OCI-LY1 (cell line): ENCODE measurements around the gene ANO4.

Experiments used
- H2AFZ ChIP-seq: fragments of 200-600 bp; sonication (generic), shearing (Covaris generic); 2 replicates; pipeline ENCODE4 v1.6.0; 2014; ENCODE audit warnings: antibody characterized with exemption, mild to moderate bottlenecking, low read length
- H3F3A ChIP-seq: fragments of 200-600 bp; sonication (generic), shearing (Covaris generic); 2 replicates; pipeline ENCODE4 v1.6.0; 2014; ENCODE audit warnings: mild to moderate bottlenecking, antibody characterized with exemption, low read length, moderate library complexity; ENCODE audit not compliant: insufficient read depth
- H3K27ac ChIP-seq: fragments of 200-600 bp; sonication (generic); 2 replicates; pipeline ENCODE4 v1.5.1; 2014; ENCODE audit warnings: low read length, mixed run types, mild to moderate bottlenecking, low read depth; ENCODE audit not compliant: poor library complexity, severe bottlenecking
- H3K27me3 ChIP-seq: fragments of 200-600 bp; sonication (generic); 2 replicates; pipeline ENCODE4 v1.6.0; 2014; ENCODE audit warnings: antibody characterized with exemption, mild to moderate bottlenecking, low read length, moderate library complexity; ENCODE audit not compliant: insufficient read depth
- H3K36me3 ChIP-seq: fragments of 200-600 bp; sonication (generic); 2 replicates; pipeline ENCODE4 v1.6.1; 2014; ENCODE audit warnings: mild to moderate bottlenecking, antibody characterized with exemption, low read length, moderate library complexity, mixed read lengths; ENCODE audit not compliant: insufficient read depth
- H3K4me1 ChIP-seq: fragments of 200-600 bp; sonication (generic); 2 replicates; pipeline ENCODE4 v1.5.1; 2014; ENCODE audit warnings: mild to moderate bottlenecking, low read length, moderate library complexity; ENCODE audit not compliant: insufficient read depth, severe bottlenecking
- H3K4me2 ChIP-seq: fragments of 200-600 bp; sonication (generic), shearing (Covaris generic); 2 replicates; pipeline ENCODE4 v1.6.1; 2014; ENCODE audit warnings: low read length
- H3K4me3 ChIP-seq: fragments of 200-600 bp; sonication (generic); 2 replicates; pipeline ENCODE4 v1.5.1; 2014; ENCODE audit warnings: low read length, low read depth, mild to moderate bottlenecking, mixed read lengths; ENCODE audit not compliant: poor library complexity, severe bottlenecking
- H3K79me2 ChIP-seq: fragments of 200-600 bp; shearing (Covaris generic); 2 replicates; pipeline ENCODE4 v1.6.1; 2016; ENCODE audit warnings: mixed run types, low read length, mixed read lengths; ENCODE audit not compliant: insufficient read depth
- H3K9ac ChIP-seq: fragments of 200-600 bp; sonication (generic), shearing (Covaris generic); 2 replicates; pipeline ENCODE4 v1.6.1; 2014; ENCODE audit warnings: mild to moderate bottlenecking, low read length, mixed read lengths
- H3K9me2 ChIP-seq: fragments of 200-600 bp; sonication (generic), shearing (Covaris generic); 2 replicates; pipeline ENCODE4 v1.6.1; 2014; ENCODE audit warnings: low read depth, mild to moderate bottlenecking, low read length, mixed read lengths
- H3K9me3 ChIP-seq: fragments of 200-600 bp; shearing (Covaris generic); 2 replicates; pipeline ENCODE4 v1.6.1; 2014; ENCODE audit warnings: low read length, mixed read lengths
- H4K20me1 ChIP-seq: fragments of 200-600 bp; sonication (generic), shearing (Covaris generic); 2 replicates; pipeline ENCODE4 v1.6.0; 2016; ENCODE audit warnings: mild to moderate bottlenecking, low read length; ENCODE audit not compliant: insufficient read depth
- EZH2 ChIP-seq: fragments of 200-600 bp; sonication (generic), shearing (Covaris generic); IDR thresholded peaks from 2 replicates; pipeline ENCODE4 v1.8.0; 2017; ENCODE audit warnings: borderline replicate concordance, mixed run types, mild to moderate bottlenecking, antibody characterized with exemption, low read length, moderate library complexity, mixed read lengths
- TF ChIP-seq, protein P1 (sequence below): fragments of 200-600 bp; sonication (generic), shearing (Covaris generic); IDR thresholded peaks from 2 replicates; pipeline ENCODE4 v1.5.1; 2017; ENCODE audit warnings: mild to moderate bottlenecking, antibody characterized with exemption, low read length, moderate library complexity, mixed read lengths

ANO4 gene

DNA sequence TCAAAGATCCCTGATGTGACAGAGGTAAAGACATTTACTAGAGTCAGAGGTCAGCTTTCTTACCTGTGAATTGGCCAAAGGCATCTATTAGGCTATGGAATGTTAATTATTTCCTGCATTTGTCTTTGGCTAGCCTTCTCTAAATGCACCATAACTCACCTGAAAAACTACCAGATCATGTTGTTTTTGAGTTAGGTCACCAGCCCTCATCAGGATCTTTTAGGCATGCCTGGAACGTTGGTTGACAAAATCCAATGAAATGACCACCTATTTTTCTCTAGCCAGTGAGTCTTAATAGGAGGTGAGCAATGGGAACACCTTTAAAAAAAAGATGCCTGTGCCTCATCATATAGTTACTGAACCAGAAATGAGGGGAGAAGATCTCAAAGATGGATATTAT is 46.2 kb downstream of the ANO4 start:
- Histone ChIP-seq H3K4me3 (no peak overlapping the region), H3K79me2 (no peaks in the 10 kb centered on the region), H3K9me2 (no peaks in the 10 kb centered on the region), H3K36me3 (no peaks in the 10 kb centered on the region), H3K27ac (no peak overlapping the region), H3K9me3 (no peaks in the 10 kb centered on the region), H4K20me1 (no peaks in the 10 kb centered on the region), H2AFZ (no peak overlapping the region), H3K9ac (no peak overlapping the region), H3K4me1 (no peaks in the 10 kb centered on the region), H3K27me3 (no peaks in the 10 kb centered on the region), H3F3A (no peaks in the 10 kb centered on the region), H3K4me2 (no peak overlapping the region)
- TF ChIP-seq, protein P1, sequence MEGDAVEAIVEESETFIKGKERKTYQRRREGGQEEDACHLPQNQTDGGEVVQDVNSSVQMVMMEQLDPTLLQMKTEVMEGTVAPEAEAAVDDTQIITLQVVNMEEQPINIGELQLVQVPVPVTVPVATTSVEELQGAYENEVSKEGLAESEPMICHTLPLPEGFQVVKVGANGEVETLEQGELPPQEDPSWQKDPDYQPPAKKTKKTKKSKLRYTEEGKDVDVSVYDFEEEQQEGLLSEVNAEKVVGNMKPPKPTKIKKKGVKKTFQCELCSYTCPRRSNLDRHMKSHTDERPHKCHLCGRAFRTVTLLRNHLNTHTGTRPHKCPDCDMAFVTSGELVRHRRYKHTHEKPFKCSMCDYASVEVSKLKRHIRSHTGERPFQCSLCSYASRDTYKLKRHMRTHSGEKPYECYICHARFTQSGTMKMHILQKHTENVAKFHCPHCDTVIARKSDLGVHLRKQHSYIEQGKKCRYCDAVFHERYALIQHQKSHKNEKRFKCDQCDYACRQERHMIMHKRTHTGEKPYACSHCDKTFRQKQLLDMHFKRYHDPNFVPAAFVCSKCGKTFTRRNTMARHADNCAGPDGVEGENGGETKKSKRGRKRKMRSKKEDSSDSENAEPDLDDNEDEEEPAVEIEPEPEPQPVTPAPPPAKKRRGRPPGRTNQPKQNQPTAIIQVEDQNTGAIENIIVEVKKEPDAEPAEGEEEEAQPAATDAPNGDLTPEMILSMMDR = no peak
- TF ChIP-seq EZH2 = no peak

DNA sequence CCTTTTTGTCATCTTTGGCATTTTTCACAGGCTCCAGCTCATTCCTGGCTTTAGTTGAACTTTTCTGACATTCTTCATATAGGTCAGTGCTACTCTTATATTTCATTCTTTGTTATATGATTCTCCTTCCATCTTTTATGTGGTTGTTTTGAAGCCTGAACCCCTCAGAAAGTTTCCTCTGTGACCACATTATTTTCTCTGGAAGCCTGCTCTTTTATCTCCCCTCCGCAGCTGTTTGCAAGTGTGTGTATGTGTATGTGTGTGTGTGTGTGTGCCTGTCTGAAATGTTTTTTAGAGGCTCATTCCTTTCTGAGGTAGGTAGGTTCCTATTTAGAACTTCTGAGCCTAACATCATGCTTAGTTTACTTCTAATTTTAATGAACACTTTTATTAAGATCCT is 47.6 kb downstream of the ANO4 start:
- Histone ChIP-seq H3K9me3 (no peaks in the 10 kb centered on the region), H3K27me3 (no peaks in the 10 kb centered on the region), H2AFZ (no peak overlapping the region), H3K9ac (no peak overlapping the region), H4K20me1 (no peaks in the 10 kb centered on the region), H3K4me1 (no peaks in the 10 kb centered on the region), H3K4me2 (no peak overlapping the region), H3K4me3 (no peak overlapping the region), H3K36me3 (no peaks in the 10 kb centered on the region), H3F3A (no peaks in the 10 kb centered on the region), H3K9me2 (no peaks in the 10 kb centered on the region), H3K79me2 (no peaks in the 10 kb centered on the region), H3K27ac (no peak overlapping the region)
- TF ChIP-seq, protein P1 = no peak
- no peak for TF ChIP-seq EZH2

DNA sequence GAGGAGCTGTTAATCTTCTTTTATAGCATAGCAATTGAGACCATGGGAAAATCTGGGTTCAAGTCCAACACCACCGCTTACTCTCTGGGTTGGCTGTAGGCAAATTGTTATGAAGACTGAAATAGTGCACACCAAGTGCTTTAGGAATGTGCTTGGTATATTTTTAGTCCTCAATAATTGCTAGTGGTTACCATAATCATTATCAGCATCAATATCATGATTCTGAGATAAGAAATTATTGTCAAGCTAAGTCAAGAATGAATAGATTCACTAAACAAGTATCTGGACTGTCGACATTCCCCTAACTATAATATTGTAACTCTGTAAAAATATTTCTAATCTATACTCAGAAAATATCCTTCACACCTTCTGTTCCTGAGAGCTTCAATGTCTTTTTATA is 48.5 kb downstream of the ANO4 start:
- Histone ChIP-seq H3K4me1 (no peaks in the 10 kb centered on the region), H3K4me3 (no peak overlapping the region), H3K9me3 (no peaks in the 10 kb centered on the region), H3K9ac (no peak overlapping the region), H3K27me3 (no peaks in the 10 kb centered on the region), H2AFZ (no peak overlapping the region), H3K79me2 (no peaks in the 10 kb centered on the region), H3K9me2 (no peaks in the 10 kb centered on the region), H3F3A (no peaks in the 10 kb centered on the region), H3K27ac (no peak overlapping the region), H4K20me1 (no peaks in the 10 kb centered on the region), H3K4me2 (no peak overlapping the region), H3K36me3 (no peaks in the 10 kb centered on the region)
- TF ChIP-seq EZH2 = no peak
- TF ChIP-seq, protein P1 = no peak
